AG04449 (cell line): Measurements from ENCODE around the gene CETN2.
A peak's percentile ranks its signal among the peaks of the same experiment; 100 is the strongest.
"Not testable (repeated sequence)": the region's sequence is repeated elsewhere in the genome, so short reads cannot be mapped to it uniquely, and the experiment has no call there.

ENCODE experiments used
- CTCF ChIA-PET: fragments of 350-600 bp; formaldehyde crosslinking; extraction: SDS; loops from one replicate; lab custom pipeline; 2021; ENCODE audit warnings: antibody characterized with exemption; lab: Yijun Ruan, JAX
- POLR2A ChIA-PET: fragments of 400-600, 350-600 bp; formaldehyde crosslinking; extraction: SDS; loops from one replicate; lab custom pipeline; 2020; ENCODE audit warnings: antibody characterized with exemption, inconsistent platforms; lab: Yijun Ruan, JAX
- DNase-seq: peaks from one replicate; pipeline ENCODE4 v3.0.0-alpha.2; 2010; ENCODE audit warnings: low read depth, low spot score
- H3K4me3 ChIP-seq: 2 replicates; pipeline ENCODE4 v1.5.1; 2011; ENCODE audit warnings: low read depth, mild to moderate bottlenecking, control low read depth, low read length
- CTCF ChIP-seq: IDR thresholded peaks from one replicate; pipeline ENCODE4 v1.5.1; 2011; ENCODE audit warnings: mild to moderate bottlenecking, moderate library complexity, low read length, control low read depth, inconsistent platforms; ENCODE audit not compliant: insufficient read depth; ENCODE audit errors: missing control alignments

The CETN2 gene

GRCh38 chrX:152842772-152843338 lies 12.3 kb upstream of the CETN2 start:
- H3K4me3 ChIP-seq = no peak overlapping the region
- DNase-seq = no peak
- TF ChIP-seq CTCF = no peak
- ChIA-PET POLR2A (no interaction called here), CTCF (no interaction called here)

- DNase-seq, POLR2A ChIA-PET, CTCF ChIA-PET, H3K4me3 ChIP-seq: not testable (repeated sequence)
These were observed 4.9 kb upstream of the CETN2 start for GRCh38 chrX:152835470-152835869.

- TF ChIP-seq CTCF = no peak
- H3K4me3 ChIP-seq = no peak overlapping the region
- CTCF ChIA-PET = interaction anchor here (1.6 kb wide), 1 partner anchor 11 kb away, joined by 6 read pairs; no protein-coding TSS in a partner anchor
- POLR2A ChIA-PET = no interaction called here
- DNase-seq = no peak
These were observed 2.8 kb upstream of the CETN2 start for GRCh38 chrX:152833378-152833777.

GRCh38 chrX:152832520-152832919 lies 2.0 kb upstream of the CETN2 start:
- TF ChIP-seq CTCF = no peak
- no peak overlapping the region for H3K4me3 ChIP-seq
- ChIA-PET POLR2A (no interaction called here), CTCF (interaction anchor here (1.6 kb wide), 1 partner anchor 11 kb away, joined by 6 read pairs; no protein-coding TSS in a partner anchor)
- no peak for DNase-seq

GRCh38 chrX:152831391-152831790 lies 834 bp upstream of the CETN2 start:
- CTCF ChIA-PET = interaction anchor here (3.8 kb wide), 1 partner anchor 12 kb away, joined by 30 read pairs; no protein-coding TSS in a partner anchor
- peak overlapping the region; percentile 74 for H3K4me3 ChIP-seq
- no peak for TF ChIP-seq CTCF
- POLR2A ChIA-PET = interaction anchor here (1.0 kb wide), 2 partner anchors 9 to 10 kb away, joined by 3 to 7 read pairs; no protein-coding TSS in a partner anchor
- DNase-seq = no peak

GRCh38 chrX:152824841-152825374 lies 5.6 kb downstream of the CETN2 start:
- CTCF ChIA-PET = no interaction called here
- POLR2A ChIA-PET = no interaction called here
- H3K4me3 ChIP-seq = no peak overlapping the region
- no peak for DNase-seq
- no peak for TF ChIP-seq CTCF

GRCh38 chrX:152823657-152824056 lies 6.9 kb downstream of the CETN2 start:
- POLR2A ChIA-PET = no interaction called here
- TF ChIP-seq CTCF = no peak
- no peak for DNase-seq
- CTCF ChIA-PET = no interaction called here
- H3K4me3 ChIP-seq = no peak overlapping the region
